ENCODE measurements around the gene FARS2. TPM values are rescaled to one million over a fixed set of nuclear protein-coding genes. Genes with fewer than 3 reads are reported as not detected.

Gene FARS2
- total and polyA plus RNA-seq, 10 donors, result 9.0 to 27.4 (median 19.8) TPM

DNA sequence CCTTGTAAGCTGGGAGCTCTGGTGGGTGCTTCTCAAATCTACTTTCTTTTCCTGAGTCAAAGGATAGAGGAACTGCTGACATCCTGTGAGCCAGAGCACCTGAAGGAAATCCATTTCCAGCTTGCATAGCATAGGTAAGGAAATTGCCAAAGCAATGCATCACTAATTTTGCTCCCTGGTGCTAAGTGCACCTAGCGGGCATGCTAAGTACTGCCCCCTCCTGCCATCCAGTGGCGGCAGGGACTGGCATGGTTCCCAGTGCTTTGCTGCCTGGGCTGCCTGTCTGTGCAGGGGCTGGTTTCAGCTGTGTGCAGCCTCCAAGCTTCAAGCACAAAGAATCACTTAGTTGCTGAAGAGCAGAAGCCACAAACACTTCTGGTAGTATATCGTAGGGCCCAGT is 63.9 kb downstream of the FARS2 start:
- H3K27ac ChIP-seq, result no peak overlapping the region
- intact Hi-C loops (cut with DNase I; ENCODE audit: low total_unique reads), result no loop called here
- WGBS, 5 donors, result 90 to 96% (median 95%) methylated on average over 3 of the region's 3 CpGs
- DNase-seq, result no peak
- TF ChIP-seq POLR2AphosphoS5 (IDR thresholded peaks at IDR 0.05) (no peak), POLR2A (IDR thresholded peaks at IDR 0.05) (no peak)
- TF ChIP-seq, protein P1, sequence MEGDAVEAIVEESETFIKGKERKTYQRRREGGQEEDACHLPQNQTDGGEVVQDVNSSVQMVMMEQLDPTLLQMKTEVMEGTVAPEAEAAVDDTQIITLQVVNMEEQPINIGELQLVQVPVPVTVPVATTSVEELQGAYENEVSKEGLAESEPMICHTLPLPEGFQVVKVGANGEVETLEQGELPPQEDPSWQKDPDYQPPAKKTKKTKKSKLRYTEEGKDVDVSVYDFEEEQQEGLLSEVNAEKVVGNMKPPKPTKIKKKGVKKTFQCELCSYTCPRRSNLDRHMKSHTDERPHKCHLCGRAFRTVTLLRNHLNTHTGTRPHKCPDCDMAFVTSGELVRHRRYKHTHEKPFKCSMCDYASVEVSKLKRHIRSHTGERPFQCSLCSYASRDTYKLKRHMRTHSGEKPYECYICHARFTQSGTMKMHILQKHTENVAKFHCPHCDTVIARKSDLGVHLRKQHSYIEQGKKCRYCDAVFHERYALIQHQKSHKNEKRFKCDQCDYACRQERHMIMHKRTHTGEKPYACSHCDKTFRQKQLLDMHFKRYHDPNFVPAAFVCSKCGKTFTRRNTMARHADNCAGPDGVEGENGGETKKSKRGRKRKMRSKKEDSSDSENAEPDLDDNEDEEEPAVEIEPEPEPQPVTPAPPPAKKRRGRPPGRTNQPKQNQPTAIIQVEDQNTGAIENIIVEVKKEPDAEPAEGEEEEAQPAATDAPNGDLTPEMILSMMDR (IDR thresholded peaks at IDR 0.05 in 8 of 11, conservative IDR thresholded peaks at IDR 0.05 in 3 of 11), result no peak
- H3K4me3 ChIP-seq, result no peak overlapping the region
- peaks cover 0 to 22% (median 0%) of the 10 kb centered on the region in 6 donors for H3K36me3 ChIP-seq
- H3K9me3 ChIP-seq, result peaks cover 0 to 15% (median 7%) of the 10 kb centered on the region in 8 donors
- H3K27me3 ChIP-seq (replicated peaks in 1 of 7), result no peaks in the 10 kb centered on the region
- peaks cover 0 to 5% (median 0%) of the 10 kb centered on the region in 6 donors for H3K4me1 ChIP-seq

DNA sequence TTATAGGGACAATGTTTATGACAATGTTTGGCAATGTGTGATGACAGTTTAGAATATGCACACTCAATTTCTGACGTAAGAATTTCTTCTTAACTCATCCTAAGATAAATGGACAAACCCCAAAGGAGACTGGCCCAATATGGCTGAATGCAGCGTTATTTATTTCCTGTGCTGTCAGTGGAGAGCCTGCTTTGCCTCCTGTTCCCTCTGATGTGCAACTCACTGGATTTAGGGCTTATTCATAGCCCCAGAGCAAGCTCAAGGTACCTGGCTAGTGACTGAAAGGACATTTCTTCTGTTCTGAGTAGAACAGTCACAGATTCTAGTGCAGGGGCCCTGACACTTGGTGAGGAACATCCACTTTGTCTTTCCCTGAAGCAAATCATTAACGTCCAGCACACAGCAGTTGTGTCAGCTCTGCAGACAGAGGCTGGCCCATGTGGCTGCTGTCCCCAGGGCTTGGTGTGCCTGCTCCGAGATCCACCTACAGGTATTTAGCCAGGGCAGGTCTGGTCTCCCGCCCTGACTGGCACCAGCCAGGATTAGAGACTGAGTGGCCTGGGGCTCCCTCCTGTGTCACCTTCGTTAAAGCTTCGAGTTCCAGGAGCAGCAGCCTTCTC is 64.8 kb downstream of the FARS2 start:
- H3K9me3 ChIP-seq, result peaks cover 0 to 15% (median 7%) of the 10 kb centered on the region in 8 donors
- intact Hi-C loops (cut with DNase I; ENCODE audit: low total_unique reads), result no loop called here
- no peak for DNase-seq
- H3K27ac ChIP-seq, result no peak overlapping the region
- WGBS, 5 donors, result 93 to 96% (median 96%) methylated on average over 6 to 7 of the region's 7 CpGs
- no peaks in the 10 kb centered on the region for H3K4me1 ChIP-seq
- TF ChIP-seq, protein P1 (IDR thresholded peaks at IDR 0.05 in 8 of 11, conservative IDR thresholded peaks at IDR 0.05 in 3 of 11), result no peak
- no peak for TF ChIP-seq POLR2A (IDR thresholded peaks at IDR 0.05)
- TF ChIP-seq POLR2AphosphoS5 (IDR thresholded peaks at IDR 0.05), result no peak
- peaks cover 0 to 22% (median 0%) of the 10 kb centered on the region in 6 donors for H3K36me3 ChIP-seq
- H3K27me3 ChIP-seq (replicated peaks in 1 of 7), result no peaks in the 10 kb centered on the region
- no peak overlapping the region for H3K4me3 ChIP-seq

DNA sequence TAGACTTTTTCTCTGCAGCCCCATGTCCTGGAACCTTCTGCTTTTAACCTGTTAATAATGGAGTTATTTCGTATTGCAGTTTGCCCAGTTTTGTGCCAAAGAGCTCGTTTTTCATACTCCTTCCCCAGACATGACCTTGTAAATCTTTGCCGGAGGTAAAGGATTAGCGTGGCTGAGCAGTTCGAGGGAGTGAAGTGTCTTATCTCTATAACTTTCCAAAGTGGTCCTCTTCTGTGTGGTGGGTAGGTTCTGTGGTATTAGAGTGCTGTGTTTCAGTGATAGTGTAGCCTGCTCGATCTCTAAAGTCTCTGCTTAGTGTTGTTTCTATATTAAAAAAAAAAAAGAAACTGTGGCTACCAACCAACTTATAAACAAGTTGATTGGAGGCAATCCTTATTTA is 67.5 kb downstream of the FARS2 start:
- WGBS, 5 donors, result 73 to 93% (median 83%) methylated on average over 6 of the region's 6 CpGs
- no peak overlapping the region for H3K4me3 ChIP-seq
- intact Hi-C loops (cut with DNase I; ENCODE audit: low total_unique reads), result no loop called here
- no peaks in the 10 kb centered on the region for H3K27me3 ChIP-seq (replicated peaks in 1 of 7)
- TF ChIP-seq POLR2A (IDR thresholded peaks at IDR 0.05) (no peak), POLR2AphosphoS5 (IDR thresholded peaks at IDR 0.05) (no peak)
- TF ChIP-seq, protein P1 (IDR thresholded peaks at IDR 0.05 in 8 of 11, conservative IDR thresholded peaks at IDR 0.05 in 3 of 11), result no peak
- H3K27ac ChIP-seq, result no peak overlapping the region
- DNase-seq, result no peak
- no peaks in the 10 kb centered on the region for H3K4me1 ChIP-seq
- H3K9me3 ChIP-seq, result peaks cover 0 to 10% (median 4%) of the 10 kb centered on the region in 8 donors
- peaks cover 0 to 22% (median 0%) of the 10 kb centered on the region in 6 donors for H3K36me3 ChIP-seq

DNA sequence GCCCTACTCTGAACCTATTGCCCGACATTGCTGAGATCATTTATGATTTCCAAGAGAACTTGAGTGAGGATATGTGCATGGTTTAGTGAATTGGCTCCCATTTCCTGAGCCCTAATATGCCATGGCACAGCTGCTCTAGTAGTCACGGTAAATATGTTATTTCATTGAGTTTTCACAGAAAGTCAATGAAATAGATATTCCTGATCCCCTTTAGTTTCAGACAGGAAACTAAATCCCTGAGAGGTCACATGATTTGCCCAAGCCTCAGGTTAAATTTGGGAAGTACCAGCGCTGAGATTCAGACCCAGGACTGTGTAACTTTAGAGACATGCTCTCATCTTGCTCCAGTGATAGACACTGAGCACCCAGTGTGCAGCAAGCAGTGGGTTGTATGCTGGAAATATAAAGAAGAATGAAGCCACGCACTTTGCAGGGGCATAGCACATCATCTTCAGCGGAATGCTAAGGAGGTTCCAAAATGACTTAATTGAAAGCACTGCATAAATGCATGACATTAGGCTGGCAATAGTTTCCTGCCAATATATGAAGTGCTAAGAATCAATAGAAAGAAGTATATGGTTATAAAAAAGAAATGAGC is 70.6 kb downstream of the FARS2 start:
- Histone ChIP-seq H3K9me3 (no peaks in the 10 kb centered on the region), H3K4me3 (no peak overlapping the region), H3K27ac (no peak overlapping the region), H3K4me1 (peaks cover 0 to 19% (median 4%) of the 10 kb centered on the region in 6 donors), H3K36me3 (no peaks in the 10 kb centered on the region), H3K27me3 (replicated peaks in 1 of 7) (no peaks in the 10 kb centered on the region)
- TF ChIP-seq POLR2A (IDR thresholded peaks at IDR 0.05) (no peak), POLR2AphosphoS5 (IDR thresholded peaks at IDR 0.05) (no peak)
- TF ChIP-seq, protein P1 (IDR thresholded peaks at IDR 0.05 in 8 of 11, conservative IDR thresholded peaks at IDR 0.05 in 3 of 11), result no peak
- DNase-seq, result no peak
- WGBS, 5 donors, result 84 to 100% (median 95%) methylated on average over 5 of the region's 5 CpGs
- intact Hi-C loops (cut with DNase I; ENCODE audit: low total_unique reads), result no loop called here

Data from spleen (tissue), 11 donors.